ENCODE measurements around the gene NTN4.
"Not testable (repeated sequence)": the region's sequence is repeated elsewhere in the genome, so short reads cannot be mapped to it uniquely, and the experiment has no call there.

The NTN4 gene

DNA sequence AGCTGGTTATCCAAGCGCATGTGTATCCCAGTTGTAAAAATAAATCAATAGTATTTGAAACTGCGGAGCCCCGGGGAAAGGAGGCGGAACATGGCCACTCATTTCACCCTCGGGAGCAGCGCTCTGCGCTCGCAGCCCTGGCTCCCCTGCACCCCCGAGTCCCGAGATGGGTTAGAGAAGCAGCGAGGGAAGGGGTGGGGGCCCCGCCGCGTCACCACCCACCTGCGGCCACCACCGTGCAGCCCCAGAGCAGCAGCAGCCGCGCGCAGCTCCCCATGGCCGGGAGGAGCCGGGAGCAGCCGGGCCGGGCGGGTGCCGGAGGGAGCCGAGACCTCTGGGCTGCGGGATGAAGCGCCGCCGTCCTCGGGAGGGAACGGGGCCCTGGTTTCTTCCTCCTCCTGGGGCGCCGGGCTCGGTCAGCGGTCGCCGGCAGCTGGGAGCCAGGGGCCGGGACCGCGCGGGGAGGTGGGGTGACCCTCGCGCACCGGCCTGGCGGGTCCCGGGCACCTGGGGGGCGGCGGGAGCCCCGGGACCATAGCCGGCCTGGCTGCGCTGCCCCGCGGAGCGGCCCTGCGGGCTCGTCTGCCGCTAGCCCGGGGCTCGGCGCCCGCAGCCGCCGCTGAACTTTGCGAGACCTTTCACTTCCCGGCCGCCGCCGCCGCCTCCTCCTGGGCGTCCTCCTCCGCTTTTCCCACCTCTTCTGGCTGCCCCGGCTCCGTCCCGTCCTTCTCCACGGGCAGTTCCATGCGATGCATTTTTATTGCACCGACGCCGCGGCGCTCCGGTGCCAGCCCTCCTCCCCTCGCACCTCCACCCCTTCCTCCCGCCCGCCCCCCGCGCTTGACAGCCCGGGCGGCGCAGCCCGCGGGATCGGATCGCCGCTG lies at the start of gene NTN4:
Gene NTN4, minus strand, starts transcription at position 732 of the 884 bp plus-strand sequence. Its CDS starts 455 bp downstream, at position 277.
- no peak for DNase-seq (ENCODE audit: low read depth)

DNA sequence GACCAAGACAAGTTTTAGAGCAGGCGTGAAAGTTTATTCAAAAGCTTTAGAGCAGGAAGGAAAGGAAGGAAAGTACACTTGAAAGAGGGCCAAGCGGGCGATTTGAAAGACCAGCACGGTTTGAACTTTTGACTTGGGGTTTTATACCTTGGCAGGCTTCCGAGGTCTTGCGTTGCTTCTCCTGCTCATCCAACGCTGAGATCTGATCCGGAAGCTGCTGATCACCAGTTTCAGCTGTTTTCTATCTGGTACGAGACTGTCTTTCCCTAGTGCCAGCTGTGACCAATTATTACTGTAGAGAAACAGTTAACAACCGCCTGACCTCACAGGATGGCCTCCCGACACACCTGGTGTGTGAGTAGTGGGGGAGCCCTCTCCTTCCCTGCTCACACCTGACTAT lies 47.6 kb upstream of the NTN4 start:
- DNase-seq (ENCODE audit: low read depth) = no peak

DNA sequence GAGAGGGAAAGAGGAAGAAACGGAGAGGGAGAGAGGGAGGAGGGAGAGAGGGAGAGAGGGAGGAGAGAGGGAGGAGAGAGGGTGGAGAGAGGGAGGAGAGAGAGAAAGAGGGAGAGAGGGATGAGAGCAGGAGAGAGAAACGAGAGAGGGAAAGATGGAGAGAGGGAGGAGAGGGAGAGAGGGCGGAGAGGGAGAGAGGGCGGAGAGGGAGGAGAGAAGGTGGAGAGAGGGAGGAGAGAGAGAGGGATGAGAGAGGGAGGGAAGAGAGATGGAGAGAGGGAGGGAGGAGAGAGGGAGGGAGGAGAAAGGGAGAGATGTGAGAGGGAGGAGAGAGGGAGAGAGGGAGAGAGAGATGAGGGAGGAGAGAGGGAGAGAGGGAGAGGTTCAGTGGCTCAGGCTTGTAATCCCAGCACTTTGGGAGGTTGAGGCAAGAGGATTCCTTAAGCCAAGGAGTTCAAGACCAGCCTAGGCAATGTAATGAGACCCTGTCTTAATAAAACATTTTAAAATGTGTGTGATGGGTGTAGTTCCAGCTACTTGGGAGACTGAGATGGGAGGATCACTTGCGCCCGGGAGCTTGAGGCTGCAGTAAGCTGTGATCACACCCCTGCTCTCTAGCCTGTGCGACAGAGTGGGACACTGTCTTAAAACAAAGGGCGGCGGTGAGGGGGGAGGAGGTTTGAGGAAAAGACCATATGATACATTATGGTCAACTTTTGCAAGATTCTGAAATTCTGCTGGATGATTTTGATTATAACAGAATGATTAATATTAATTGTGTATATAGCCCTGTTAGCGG lies 46.9 kb upstream of the NTN4 start:
- DNase-seq (ENCODE audit: low read depth) = no peak

DNA sequence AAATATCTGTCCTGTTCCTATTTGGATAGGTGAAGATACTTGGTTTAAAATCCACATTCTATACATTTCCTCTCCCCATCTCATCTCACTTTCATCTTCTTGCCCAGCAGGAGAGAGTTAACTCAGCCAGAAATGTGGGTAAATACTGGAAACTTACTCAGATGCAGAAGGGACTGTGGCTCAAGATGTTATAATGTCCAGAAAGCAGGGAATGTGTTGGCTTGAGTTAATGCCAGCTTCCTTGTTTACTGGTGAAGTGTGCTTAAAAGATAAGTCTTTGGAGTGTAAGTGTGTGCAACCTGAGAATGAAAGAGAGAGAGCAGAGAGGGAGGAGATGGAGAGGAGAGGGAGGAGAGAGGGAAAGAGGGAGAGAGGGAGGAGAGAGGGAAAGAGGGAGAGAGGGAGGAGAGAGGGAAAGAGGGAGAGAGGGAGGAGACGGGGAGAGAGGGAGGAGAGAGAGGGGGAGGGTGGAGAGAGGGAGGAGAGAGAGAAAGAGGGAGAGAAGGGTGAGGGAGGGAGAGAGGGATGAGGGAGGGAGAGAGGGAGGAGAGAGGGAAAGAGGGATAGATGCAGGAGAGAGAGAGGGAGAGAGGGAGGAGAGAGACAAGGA lies 46.2 kb upstream of the NTN4 start:
- no peak for DNase-seq (ENCODE audit: low read depth)

DNA sequence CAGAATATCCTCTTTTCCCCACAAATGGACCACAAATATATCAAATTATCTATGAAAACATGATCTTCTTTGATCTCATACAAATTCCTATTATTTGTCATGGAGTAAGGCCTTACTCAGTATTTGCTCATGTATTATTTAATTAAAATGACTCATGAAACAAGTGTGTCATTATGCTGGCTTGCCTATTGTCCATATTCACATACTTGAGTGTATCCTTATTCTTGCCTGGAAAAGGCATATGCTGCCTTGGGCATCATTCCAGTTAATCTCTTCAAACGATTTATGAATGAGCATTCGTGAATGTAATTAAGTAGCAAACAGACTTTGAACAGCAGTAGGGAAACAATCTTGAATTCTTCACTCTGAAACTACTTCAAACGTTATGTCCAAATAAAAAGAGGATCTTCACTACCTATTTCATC lies 45.6 kb upstream of the NTN4 start:
- DNase-seq (ENCODE audit: low read depth) = no peak

DNA sequence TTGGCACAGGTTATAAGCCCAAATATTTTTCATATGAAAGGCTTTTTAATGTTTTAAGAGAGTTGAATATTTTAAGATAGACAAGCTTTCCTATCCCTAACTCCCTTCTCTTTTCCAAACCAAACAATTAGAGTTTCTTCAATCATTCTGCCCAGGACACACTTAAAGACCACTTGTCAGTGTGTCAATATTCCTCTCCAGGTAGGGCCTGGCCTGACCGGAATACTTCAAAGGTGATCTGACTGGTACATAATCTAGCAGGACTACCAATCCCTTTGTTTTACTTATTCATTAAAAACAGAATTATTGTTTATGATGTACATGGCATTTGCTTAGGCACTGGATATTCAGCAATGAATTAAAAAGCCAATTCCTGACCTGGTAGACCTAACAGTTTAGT lies 44.0 kb upstream of the NTN4 start:
- no peak for DNase-seq (ENCODE audit: low read depth)

DNA sequence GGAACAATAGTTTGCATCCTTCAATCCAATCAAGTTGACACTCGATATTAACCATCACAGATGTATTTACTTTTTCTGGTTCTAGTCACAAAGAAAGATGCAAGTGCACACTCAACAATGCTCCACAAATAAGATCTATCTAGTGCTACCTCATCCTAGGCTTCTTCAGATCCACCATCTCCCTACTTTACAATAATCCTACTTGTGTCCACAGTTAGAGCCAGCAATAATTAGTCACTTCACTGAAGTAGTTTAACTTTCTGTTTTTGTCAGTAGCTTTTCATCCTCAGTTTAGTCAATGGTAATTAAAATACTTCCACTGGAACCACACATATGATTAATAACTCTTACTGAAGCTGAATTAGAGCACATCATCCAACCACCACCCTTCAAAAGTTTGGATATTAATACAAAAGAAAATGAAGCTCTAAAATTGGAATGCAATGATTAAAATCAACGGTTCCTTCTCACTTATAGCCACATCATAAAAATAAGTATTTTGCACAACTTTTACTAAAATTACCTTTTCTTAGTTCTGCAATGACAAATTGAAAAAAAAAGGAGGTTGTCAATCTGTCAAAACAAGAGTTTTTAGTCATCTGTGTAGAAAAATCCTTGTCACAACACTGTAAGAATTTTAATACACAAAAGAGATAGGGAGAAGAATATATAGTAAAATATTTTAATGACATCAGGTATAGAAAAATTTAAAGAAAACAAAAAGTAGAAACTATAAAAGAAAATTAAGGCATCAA lies 39.9 kb upstream of the NTN4 start:
- DNase-seq (ENCODE audit: low read depth) = no peak

DNA sequence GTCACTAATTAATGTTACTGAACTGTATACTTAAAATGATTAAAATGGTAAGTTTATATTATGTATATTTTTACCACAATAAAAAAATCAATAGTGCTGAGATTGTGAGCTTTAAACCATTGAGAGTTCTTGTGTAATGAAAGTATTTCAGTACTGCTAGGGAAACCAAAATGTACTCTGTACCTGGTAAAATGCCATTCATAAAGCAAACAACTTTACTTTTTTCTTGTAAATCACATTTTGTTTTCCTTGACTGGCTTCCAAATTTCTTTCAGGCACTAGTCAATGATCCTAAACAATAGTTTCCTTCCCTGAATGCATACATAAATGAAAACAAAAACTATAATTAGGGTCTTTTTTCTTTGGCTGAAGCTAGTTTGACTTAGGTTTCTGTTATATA lies 38.8 kb upstream of the NTN4 start:
- no peak for DNase-seq (ENCODE audit: low read depth)

DNA sequence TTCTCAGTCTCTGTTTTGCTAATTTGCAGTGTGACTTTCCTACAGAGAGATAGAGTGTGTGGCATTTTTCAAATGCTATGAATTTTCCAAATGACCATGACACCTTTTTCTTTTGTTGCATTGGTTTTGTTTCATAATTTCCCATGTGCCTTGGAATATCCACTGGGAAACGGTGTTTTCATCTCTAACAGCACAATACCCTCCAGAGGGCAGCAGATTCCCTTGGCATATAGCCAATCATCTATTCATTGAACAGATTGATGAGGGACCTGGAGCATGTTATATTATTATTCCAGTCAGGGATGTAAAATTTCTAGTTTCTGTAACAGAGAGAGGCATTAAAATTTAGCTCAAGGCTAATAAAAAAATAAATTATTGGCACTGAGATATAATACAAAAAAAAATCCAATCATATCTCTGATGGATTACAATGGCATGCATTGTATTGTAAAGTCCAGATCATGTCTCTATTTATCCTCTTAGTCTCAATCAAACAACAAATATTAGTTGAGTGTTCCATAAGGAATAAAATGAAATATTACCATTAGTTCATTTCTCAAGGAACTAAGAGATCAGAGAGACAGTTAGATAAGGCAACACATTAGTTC lies 29.6 kb upstream of the NTN4 start:
- no peak for DNase-seq (ENCODE audit: low read depth)

DNA sequence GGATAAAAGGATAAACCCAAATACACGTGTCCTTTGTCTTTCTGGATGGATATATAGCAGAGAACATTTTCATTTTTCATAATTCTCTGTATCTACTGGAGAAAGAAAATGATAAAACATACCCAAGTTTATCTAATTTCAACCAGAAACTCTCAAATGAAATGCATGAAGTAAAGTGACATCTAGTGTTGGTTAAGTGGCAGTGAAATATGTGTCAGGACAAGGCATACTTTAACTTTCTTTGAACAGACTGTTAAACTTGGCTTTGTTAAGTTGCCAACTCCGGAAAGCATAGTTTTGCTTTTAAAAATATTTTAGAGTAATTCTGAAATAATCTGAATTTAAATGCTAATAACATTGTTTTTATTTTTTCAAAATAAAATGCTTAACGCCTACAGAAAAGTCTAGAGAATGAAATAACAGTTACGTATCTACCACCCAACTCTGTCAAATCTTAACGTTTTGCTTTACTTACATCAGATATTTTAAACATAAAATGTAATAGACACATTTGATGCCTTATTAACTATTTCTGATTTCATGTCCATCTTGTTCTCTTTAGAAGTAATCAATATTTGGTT lies 25.2 kb upstream of the NTN4 start:
- no peak for DNase-seq (ENCODE audit: low read depth)

DNA sequence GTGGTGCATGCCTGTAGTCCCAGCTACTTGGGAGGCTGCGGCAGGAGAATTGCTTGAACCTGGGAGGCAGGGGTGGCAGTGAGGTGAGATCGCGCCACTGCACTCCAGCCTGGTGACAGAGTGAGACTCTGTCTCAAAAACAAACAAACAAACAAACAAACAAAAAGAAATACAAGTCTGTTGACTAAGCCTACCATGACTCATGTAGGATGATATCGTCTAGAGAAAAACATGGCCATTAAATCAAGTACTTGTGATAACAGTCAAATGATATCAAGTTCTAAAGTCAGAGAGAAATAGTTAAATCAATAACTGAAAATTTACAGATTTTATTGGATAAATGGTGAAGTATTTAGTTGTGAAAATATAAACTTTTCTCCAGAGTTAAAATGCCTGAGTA lies 21.6 kb upstream of the NTN4 start:
- not testable (repeated sequence) for DNase-seq (ENCODE audit: low read depth)

DNA sequence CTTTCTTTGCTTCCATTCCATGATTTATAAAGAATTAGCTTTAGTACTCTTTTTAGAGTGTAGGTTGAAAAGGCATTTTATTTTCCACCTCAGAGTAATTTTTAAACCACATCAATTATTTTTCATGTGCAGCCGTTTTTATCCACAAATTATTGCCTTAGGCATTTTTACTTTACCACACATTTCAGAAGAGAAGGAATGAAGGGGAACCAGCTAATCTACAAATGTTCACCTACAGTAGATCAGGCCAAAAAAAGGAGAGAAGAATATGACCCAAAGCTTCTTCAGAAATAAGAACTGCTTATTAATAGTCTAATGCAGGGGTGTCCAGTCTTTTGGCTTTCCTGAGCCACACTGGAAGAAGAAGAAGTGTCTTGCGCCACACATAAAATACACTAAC lies 19.8 kb upstream of the NTN4 start:
- DNase-seq (ENCODE audit: low read depth) = no peak

DNA sequence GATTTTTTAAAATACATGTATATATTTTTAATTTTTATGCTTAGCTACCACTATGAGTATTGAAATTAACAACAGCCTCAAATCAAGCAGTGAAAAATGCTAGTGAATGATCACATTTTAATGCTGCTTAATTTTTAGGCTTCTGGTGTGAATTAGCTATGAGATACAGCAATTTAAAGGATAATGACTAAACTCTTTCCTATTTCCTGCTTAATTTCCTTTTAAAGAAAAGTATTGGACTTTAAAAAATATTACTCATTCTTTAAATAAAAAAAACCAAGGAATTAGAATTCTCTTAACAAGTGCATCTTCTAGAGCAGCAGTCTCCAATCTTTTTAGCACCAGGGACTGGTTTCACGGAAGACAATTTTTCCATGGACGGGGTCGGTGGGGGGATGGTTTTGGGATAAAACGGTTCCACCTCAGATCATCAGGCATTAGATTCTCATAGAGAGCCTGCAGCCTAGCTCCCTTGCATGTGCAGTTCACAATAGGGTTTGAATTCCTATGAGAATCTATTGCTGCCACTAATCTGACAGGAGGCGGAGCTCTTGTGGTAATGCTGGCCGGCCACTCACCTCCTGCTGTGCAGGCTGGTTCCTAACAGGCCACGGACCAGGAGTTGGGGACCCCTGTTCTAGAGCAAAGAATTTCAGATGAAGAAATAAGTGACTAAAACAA lies 18.6 kb upstream of the NTN4 start:
- DNase-seq (ENCODE audit: low read depth) = no peak

DNA sequence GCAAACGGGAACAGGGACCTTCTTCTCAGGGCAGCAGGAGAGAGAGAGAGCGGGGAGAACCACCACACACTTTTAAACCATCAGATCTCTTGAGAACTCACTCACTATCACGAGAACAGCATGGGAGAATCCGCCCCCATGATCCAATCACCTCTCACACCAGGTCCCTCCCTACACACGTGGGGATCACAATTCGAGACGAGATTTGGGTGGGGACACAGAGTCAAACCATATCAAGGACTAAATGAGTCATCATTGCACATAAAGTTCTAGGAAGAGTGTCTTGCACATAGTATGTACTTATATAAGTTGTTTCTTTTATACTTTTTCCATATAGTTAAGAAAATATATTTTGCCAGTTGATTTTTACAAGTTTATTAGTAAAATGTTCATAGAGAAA lies 17.6 kb upstream of the NTN4 start:
- no peak for DNase-seq (ENCODE audit: low read depth)

DNA sequence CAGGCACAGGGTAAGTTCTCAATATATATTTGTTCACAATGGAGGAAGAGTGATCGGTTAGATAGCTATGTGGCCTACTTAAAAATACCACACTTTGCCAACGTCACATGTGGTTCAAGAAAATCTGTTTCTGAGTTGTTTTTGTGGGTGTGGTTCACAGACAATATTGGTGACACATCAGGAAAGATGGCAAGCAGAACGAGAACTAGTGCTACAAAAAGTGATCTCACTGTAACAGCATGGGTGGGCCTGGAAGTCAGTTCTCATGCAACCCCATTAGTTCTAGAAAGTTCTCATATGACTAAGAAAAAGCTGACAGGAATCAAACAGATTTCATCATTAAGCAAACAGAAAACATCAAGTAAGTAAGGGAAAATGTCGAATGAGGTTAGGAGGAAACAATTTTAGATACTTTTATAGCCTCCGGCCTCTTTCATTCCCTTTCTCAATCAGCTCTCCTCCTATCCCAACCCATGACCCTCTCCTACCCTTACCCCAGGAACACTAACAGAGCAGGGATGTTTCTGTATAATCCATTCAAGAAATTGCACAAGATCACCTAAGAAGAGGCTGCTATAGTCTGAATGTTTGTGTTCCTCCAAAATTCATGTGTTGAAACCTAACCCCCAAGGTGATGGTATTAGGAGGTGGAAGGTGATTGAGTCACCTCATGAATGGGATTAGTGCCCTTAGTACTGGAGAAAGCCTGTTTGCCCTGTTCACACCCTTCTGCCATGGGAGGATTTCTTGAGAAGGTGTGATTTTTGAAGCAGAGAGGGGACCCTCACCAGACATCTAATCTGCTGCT lies 15.5 kb upstream of the NTN4 start:
- no peak for DNase-seq (ENCODE audit: low read depth)

DNA sequence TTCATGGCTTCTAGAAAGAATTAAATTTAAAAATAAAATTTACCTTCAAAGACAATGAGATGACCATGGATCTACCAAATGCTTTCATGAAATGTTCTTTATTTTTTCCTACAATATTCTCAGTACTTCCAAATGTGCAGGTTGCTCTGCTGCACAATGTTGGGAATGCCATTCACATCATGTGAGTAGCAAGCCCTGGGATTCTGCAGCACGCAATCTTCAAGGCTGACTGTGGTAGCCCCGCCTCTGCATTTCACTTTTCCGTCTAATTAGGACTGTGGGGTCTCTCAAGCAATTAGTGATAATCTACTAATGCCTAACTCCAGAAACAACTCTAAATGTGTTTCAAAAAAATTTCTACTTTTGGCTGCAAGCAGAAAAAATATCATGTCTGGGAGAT lies 13.7 kb upstream of the NTN4 start:
- no peak for DNase-seq (ENCODE audit: low read depth)

DNA sequence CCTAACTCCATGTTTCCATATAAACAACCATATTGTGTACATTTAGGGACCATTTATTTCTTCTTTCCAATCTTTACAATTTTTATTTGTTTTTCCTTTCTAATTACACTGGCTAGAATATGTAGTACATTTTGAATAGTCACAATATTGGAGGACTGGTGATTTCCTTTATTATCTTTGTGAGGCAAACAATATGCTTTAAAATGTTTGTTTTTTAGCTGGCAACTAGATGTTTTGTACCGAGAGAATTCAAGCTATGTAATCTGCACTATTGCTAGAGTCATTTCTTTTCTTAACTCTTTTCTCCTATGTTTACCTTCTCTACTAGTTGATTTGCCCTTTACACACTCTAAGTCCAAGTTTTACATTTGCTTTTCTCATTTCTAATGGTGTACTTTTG lies 13.3 kb upstream of the NTN4 start:
- no peak for DNase-seq (ENCODE audit: low read depth)

DNA sequence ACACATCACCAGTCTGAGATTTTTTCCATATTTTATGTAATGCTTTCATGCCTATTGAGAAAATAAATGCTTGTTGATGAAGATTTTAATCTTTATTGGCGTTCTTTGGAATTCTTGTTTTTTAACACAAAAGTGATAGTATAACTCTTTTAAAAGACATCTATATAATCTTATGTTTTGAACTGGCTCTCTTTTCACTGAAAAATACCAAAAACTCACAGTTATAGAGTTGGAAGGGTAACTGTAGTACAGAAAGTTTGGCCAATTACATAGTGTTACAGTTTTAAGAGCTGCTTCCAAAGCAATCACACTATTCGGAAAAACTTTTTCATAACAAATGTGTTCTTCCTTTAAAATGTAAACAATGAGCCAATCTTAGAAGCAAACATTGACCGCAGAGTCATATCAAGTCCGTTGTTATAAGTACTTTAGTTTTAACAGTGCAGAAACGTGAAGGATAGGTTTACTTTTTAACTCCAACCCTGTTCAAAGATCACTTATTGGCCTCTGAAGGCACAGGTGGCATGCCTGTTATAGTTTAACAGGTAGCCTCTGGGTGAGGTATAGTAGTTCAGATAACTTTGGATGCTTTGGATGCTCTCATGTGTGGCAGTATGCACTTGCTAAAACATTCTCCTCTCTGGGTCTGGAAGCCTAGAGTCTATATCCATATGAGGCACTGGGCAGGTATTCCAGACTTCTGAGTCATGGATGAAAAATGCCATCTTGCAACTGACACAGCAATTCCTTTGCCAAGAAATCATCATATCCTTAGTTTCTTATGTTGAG lies 12.1 kb upstream of the NTN4 start:
- no peak for DNase-seq (ENCODE audit: low read depth)

DNA sequence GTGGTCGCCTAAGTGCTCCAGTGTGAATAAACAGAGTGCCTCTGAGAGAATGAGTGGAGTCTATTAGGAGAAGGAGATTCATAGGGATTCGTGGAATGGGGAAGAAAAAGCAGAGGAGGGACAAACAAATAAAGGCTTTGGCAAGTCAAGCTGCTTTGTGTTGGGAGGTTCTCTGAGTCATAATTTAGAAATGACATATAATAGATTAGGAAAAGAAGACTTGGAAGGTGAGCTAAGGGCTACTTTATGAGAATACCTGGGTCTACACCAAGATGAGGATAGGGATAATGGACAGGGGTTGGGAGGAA lies 6.4 kb upstream of the NTN4 start:
- DNase-seq (ENCODE audit: low read depth) = no peak
